Mesendoderm (in vitro differentiated cells): Measurements from ENCODE around the gene ZNF146. TPM values are rescaled to one million over a fixed set of nuclear protein-coding genes. Genes with fewer than 3 reads are reported as not detected.
"Not testable (repeated sequence)": the region's sequence is repeated elsewhere in the genome, so short reads cannot be mapped to it uniquely, and the experiment has no call there.

Experiments used
- DNase-seq: peaks from one replicate; pipeline ENCODE4 v3.0.0; 2013
- H2AK5ac ChIP-seq: 2 replicates; pipeline ENCODE4 v1.6.1; 2013; ENCODE audit warnings: low read length, inconsistent platforms
- H2BK120ac ChIP-seq: 2 replicates; pipeline ENCODE4 v1.6.1; 2013; ENCODE audit warnings: low read depth, mild to moderate bottlenecking, low read length, moderate library complexity, mixed read lengths
- H2BK15ac ChIP-seq: replicated peaks from 2 replicates; pipeline ENCODE4 v1.6.1; 2013; ENCODE audit warnings: low read depth, mild to moderate bottlenecking, moderate library complexity
- H2BK5ac ChIP-seq: 2 replicates; pipeline ENCODE4 v1.6.1; 2013; ENCODE audit warnings: low read length, inconsistent platforms
- H3K18ac ChIP-seq: 2 replicates; pipeline ENCODE4 v1.6.1; 2013; ENCODE audit warnings: mild to moderate bottlenecking, low read length, mixed read lengths
- H3K23ac ChIP-seq: one replicate; pipeline ENCODE4 v1.6.1; 2013; ENCODE audit warnings: low read length
- H3K27ac ChIP-seq: 2 replicates; pipeline ENCODE4 v1.5.1; 2013; ENCODE audit warnings: low read depth, mild to moderate bottlenecking, inconsistent platforms, low read length, moderate library complexity
- H3K27me3 ChIP-seq: 2 replicates; pipeline ENCODE4 v1.6.1; 2013; ENCODE audit warnings: low read length, control low read depth, mild to moderate bottlenecking, inconsistent platforms; ENCODE audit not compliant: insufficient read depth, poor library complexity
- H3K36me3 ChIP-seq: 2 replicates; pipeline ENCODE4 v1.6.1; 2013; ENCODE audit warnings: low read length, inconsistent platforms; ENCODE audit not compliant: control insufficient read depth, insufficient read depth
- H3K4ac ChIP-seq: one replicate; pipeline ENCODE4 v1.6.1; 2013; ENCODE audit warnings: low read depth, mild to moderate bottlenecking, low read length, moderate library complexity
- H3K4me1 ChIP-seq: 2 replicates; pipeline ENCODE4 v1.6.1; 2013; ENCODE audit warnings: low read depth, low read length, inconsistent platforms; ENCODE audit not compliant: control insufficient read depth
- H3K4me2 ChIP-seq: 2 replicates; pipeline ENCODE4 v1.6.1; 2013; ENCODE audit warnings: low read length
- H3K4me3 ChIP-seq: 2 replicates; pipeline ENCODE4 v1.5.1; 2013; ENCODE audit warnings: mild to moderate bottlenecking, low read length
- H3K56ac ChIP-seq: one replicate; pipeline ENCODE4 v1.6.1; 2013; ENCODE audit warnings: low read length
- H3K79me1 ChIP-seq: 2 replicates; pipeline ENCODE4 v1.6.1; 2013; ENCODE audit warnings: low read length, inconsistent platforms
- H3K79me2 ChIP-seq: 2 replicates; pipeline ENCODE4 v1.6.1; 2013; ENCODE audit warnings: mild to moderate bottlenecking, low read length; ENCODE audit not compliant: control insufficient read depth, insufficient read depth
- H3K9ac ChIP-seq: 2 replicates; pipeline ENCODE4 v1.6.1; 2013; ENCODE audit warnings: low read length, inconsistent platforms
- H4K5ac ChIP-seq: one replicate; pipeline ENCODE4 v1.6.1; 2013; ENCODE audit warnings: low read length
- H4K8ac ChIP-seq: one replicate; pipeline ENCODE4 v1.6.1; 2013; ENCODE audit warnings: low read depth, mild to moderate bottlenecking, control low read depth, low read length, moderate library complexity
- WGBS: extraction: QIAGEN DNeasy Blood & Tissue Kit; methylation state at CpG from one replicate; pipeline ENCODE4 v1.1.7; 2013; ENCODE audit warnings: low lambda C conversion rate, missing lambda C conversion rate; ENCODE audit not compliant: insufficient coverage; ENCODE audit errors: extremely low coverage; 5-methylcytosine and 5-hydroxymethylcytosine counted together
- polyA plus RNA-seq, 2 experiments: library from polyadenylated mRNA; stranded (reverse); fragments of 200-250 nt; gene quantifications; one replicate each; pipeline ENCODE4 v1.2.3, GENCODE V29; 2013

Gene ZNF146
- polyA plus RNA-seq (2013, experiment 1 of 2): 134 TPM
- 131 TPM for polyA plus RNA-seq (2013, experiment 2 of 2)

GRCh38 chr19:36214386-36215275 is at the start of gene ZNF146, which contains the start of gene ZNF565:
Gene ZNF146 (plus strand): TSS chr19:36215106. CDS start chr19:36236441, 21,335 bp downstream.
Gene ZNF565 (minus strand): TSS chr19:36214665. CDS start chr19:36201985, 12,680 bp downstream.
- Histone ChIP-seq H3K27ac (peak within 1 kb of the TSS; percentile 72), H3K79me2 (peaks cover 45% of the 10 kb centered on the region)
- peak; percentile 100 for DNase-seq

GRCh38 chr19:36169084-36169760 is 45.7 kb upstream of the ZNF146 start:
- Histone ChIP-seq H3K23ac (no peak overlapping the region), H4K5ac (no peak overlapping the region), H3K9ac (no peak overlapping the region), H3K18ac (no peak overlapping the region), H3K27me3 (no peaks in the 10 kb centered on the region), H2BK120ac (no peak overlapping the region), H3K79me2 (no peaks in the 10 kb centered on the region), H3K4me1 (no peaks in the 10 kb centered on the region), H3K79me1 (no peaks in the 10 kb centered on the region), H3K4ac (no peak overlapping the region), H2AK5ac (no peak overlapping the region), H3K4me2 (no peak overlapping the region), H2BK15ac (no peak overlapping the region), H3K36me3 (no peaks in the 10 kb centered on the region), H3K56ac (no peak overlapping the region), H2BK5ac (no peak overlapping the region), H4K8ac (no peak overlapping the region), H3K27ac (no peak overlapping the region), H3K4me3 (no peak overlapping the region)
- no CpG with 5 or more reads among the region's 9 CpGs for WGBS
- DNase-seq: no peak

More at GRCh38 chr19:36214386-36215275, at the start of gene ZNF146, which contains the start of gene ZNF565:
- WGBS: no CpG with 5 or more reads among the region's 73 CpGs
- Histone ChIP-seq H3K36me3 (no peaks in the 10 kb centered on the region), H2AK5ac (peak within 1 kb of the TSS; percentile 52), H3K23ac (no peak within 1 kb of the TSS), H3K4me3 (peak within 1 kb of the TSS; percentile 52), H3K4me2 (peak within 1 kb of the TSS; percentile 96), H2BK15ac (no peak within 1 kb of the TSS), H4K5ac (peak within 1 kb of the TSS; percentile 2), H3K79me1 (peaks cover 6% of the 10 kb centered on the region), H4K8ac (no peak within 1 kb of the TSS), H3K9ac (peak within 1 kb of the TSS; percentile 94), H3K56ac (peak within 1 kb of the TSS; percentile 99), H3K4ac (peak within 1 kb of the TSS; percentile 95), H3K27me3 (no peaks in the 10 kb centered on the region), H3K4me1 (peaks cover 3% of the 10 kb centered on the region), H3K18ac (peak within 1 kb of the TSS; percentile 81), H2BK120ac (no peak within 1 kb of the TSS), H2BK5ac (peak within 1 kb of the TSS; percentile 70)

GRCh38 chr19:36172852-36173251 is 42.1 kb upstream of the ZNF146 start:
- Histone ChIP-seq H2BK5ac (no peak overlapping the region), H3K27me3 (no peaks in the 10 kb centered on the region)
- no CpG with 5 or more reads among the region's 5 CpGs for WGBS

GRCh38 chr19:36173846-36174245 is 41.1 kb upstream of the ZNF146 start:
- H3K79me1 ChIP-seq: not testable (repeated sequence)

More at GRCh38 chr19:36172852-36173251, 42.1 kb upstream of the ZNF146 start:
- no peak overlapping the region for H2BK15ac ChIP-seq
- no peak overlapping the region for H3K9ac ChIP-seq
- no peak overlapping the region for H3K27ac ChIP-seq
- H3K23ac ChIP-seq: no peak overlapping the region
- H3K4ac ChIP-seq: no peak overlapping the region
- no peak overlapping the region for H2AK5ac ChIP-seq
- no peaks in the 10 kb centered on the region for H3K79me2 ChIP-seq
- no peak overlapping the region for H2BK120ac ChIP-seq
- no peaks in the 10 kb centered on the region for H3K36me3 ChIP-seq
- no peak overlapping the region for H3K4me2 ChIP-seq
- no peaks in the 10 kb centered on the region for H3K4me1 ChIP-seq
- no peak overlapping the region for H4K8ac ChIP-seq
- no peak overlapping the region for H3K18ac ChIP-seq
- DNase-seq: no peak
- no peak overlapping the region for H3K56ac ChIP-seq
- H3K4me3 ChIP-seq: no peak overlapping the region
- no peaks in the 10 kb centered on the region for H3K79me1 ChIP-seq
- H4K5ac ChIP-seq: no peak overlapping the region

GRCh38 chr19:36179077-36179476 is 35.8 kb upstream of the ZNF146 start:
- not testable (repeated sequence) for H4K8ac ChIP-seq, DNase-seq, H3K4me3 ChIP-seq, H3K4me2 ChIP-seq, H3K18ac ChIP-seq, H3K79me1 ChIP-seq, H3K56ac ChIP-seq, H3K4ac ChIP-seq, H2BK15ac ChIP-seq, H3K4me1 ChIP-seq, H4K5ac ChIP-seq, H3K23ac ChIP-seq, H2BK5ac ChIP-seq, H2AK5ac ChIP-seq, H3K27ac ChIP-seq, H3K9ac ChIP-seq, H3K27me3 ChIP-seq, H2BK120ac ChIP-seq, H3K79me2 ChIP-seq, H3K36me3 ChIP-seq
- WGBS: no CpG with 5 or more reads among the region's 2 CpGs

More at GRCh38 chr19:36173846-36174245, 41.1 kb upstream of the ZNF146 start:
- H3K56ac ChIP-seq, H3K36me3 ChIP-seq, H2AK5ac ChIP-seq, H3K9ac ChIP-seq, H3K4me1 ChIP-seq, H2BK120ac ChIP-seq, DNase-seq, H3K23ac ChIP-seq, H4K5ac ChIP-seq, H3K27ac ChIP-seq, H3K4ac ChIP-seq, H4K8ac ChIP-seq, H3K4me3 ChIP-seq, H3K27me3 ChIP-seq, H3K79me2 ChIP-seq, H3K18ac ChIP-seq, H3K4me2 ChIP-seq, H2BK15ac ChIP-seq, H2BK5ac ChIP-seq: not testable (repeated sequence)
- WGBS: no CpG with 5 or more reads among the region's 8 CpGs
